GM23338 (cell line): ENCODE results near the gene MYO5C. TPM values are rescaled to one million over a fixed set of nuclear protein-coding genes. Genes with fewer than 3 reads are reported as not detected.

Experiments
- ATAC-seq: fragments of 200-7000 bp; cut with Tn5 transposase; 3 replicates; pipeline ENCODE4 v1.9.1; 2020
- DNase-seq: peaks from one replicate; pipeline ENCODE4 v3.0.0-alpha.2; 2015; ENCODE audit warnings: low spot score
- H2AFZ ChIP-seq: fragments of 200-600 bp; sonication (generic); 2 replicates; pipeline ENCODE4 v1.8.0; 2016; ENCODE audit warnings: antibody characterized with exemption, mild to moderate bottlenecking, moderate library complexity
- H3F3A ChIP-seq: fragments of 200-600 bp; sonication (generic); replicated peaks from 2 replicates; pipeline ENCODE4 v1.8.0; 2017; ENCODE audit warnings: antibody characterized with exemption, mixed run types, low read depth
- H3K27ac ChIP-seq: fragments of 200-600 bp; sonication (generic); 2 replicates; pipeline ENCODE4 v1.6.1; 2016; ENCODE audit warnings: low read depth
- H3K27me3 ChIP-seq: fragments of 200-600 bp; sonication (generic); 2 replicates; pipeline ENCODE4 v1.8.0; 2016; ENCODE audit warnings: mild to moderate bottlenecking, mixed run types, moderate library complexity; ENCODE audit not compliant: insufficient read depth
- H3K36me3 ChIP-seq: fragments of 200-600 bp; sonication (generic); 2 replicates; pipeline ENCODE4 v1.8.0; 2016; ENCODE audit warnings: mild to moderate bottlenecking; ENCODE audit not compliant: insufficient read depth
- H3K4me1 ChIP-seq: fragments of 200-600 bp; sonication (generic); 2 replicates; pipeline ENCODE4 v1.8.0; 2016; ENCODE audit warnings: mild to moderate bottlenecking, moderate library complexity; ENCODE audit not compliant: insufficient read depth
- H3K4me2 ChIP-seq: fragments of 200-600 bp; sonication (generic); 2 replicates; pipeline ENCODE4 v1.7.1; 2017; ENCODE audit warnings: mixed run types
- H3K4me3 ChIP-seq: fragments of 200-600 bp; sonication (generic); 2 replicates; pipeline ENCODE4 v1.6.1; 2016; ENCODE audit warnings: mixed run types
- H3K79me2 ChIP-seq: fragments of 200-600 bp; sonication (generic); replicated peaks from 2 replicates; pipeline ENCODE4 v1.8.0; 2017; ENCODE audit warnings: mild to moderate bottlenecking; ENCODE audit not compliant: insufficient read depth
- H3K9me2 ChIP-seq: fragments of 200-600 bp; sonication (generic); 2 replicates; pipeline ENCODE4 v1.8.0; 2017; ENCODE audit not compliant: insufficient read depth
- H4K20me1 ChIP-seq: fragments of 200-600 bp; sonication (generic); replicated peaks from 2 replicates; pipeline ENCODE4 v1.8.0; 2017; ENCODE audit warnings: mild to moderate bottlenecking; ENCODE audit not compliant: insufficient read depth
- H3K27ac Mint-ChIP-seq: 2 replicates; pipeline ENCODE4 v1.8.0; 2020; ENCODE audit warnings: inconsistent platforms, mild to moderate bottlenecking, moderate library complexity, mixed read lengths
- H3K27me3 Mint-ChIP-seq: 3 replicates; pipeline ENCODE4 v1.8.0; 2022; ENCODE audit warnings: low read depth, mild to moderate bottlenecking, moderate library complexity, mixed read lengths, inconsistent platforms; ENCODE audit not compliant: insufficient read depth, poor library complexity
- H3K36me3 Mint-ChIP-seq: 3 replicates; pipeline ENCODE4 v1.8.0; 2021; ENCODE audit warnings: low read depth, mild to moderate bottlenecking, inconsistent platforms, moderate library complexity, mixed read lengths
- H3K4me1 Mint-ChIP-seq: 3 replicates; pipeline ENCODE4 v1.8.0; 2020; ENCODE audit warnings: mild to moderate bottlenecking, inconsistent platforms, mixed read lengths
- H3K4me3 Mint-ChIP-seq: 3 replicates; pipeline ENCODE4 v1.8.0; 2021; ENCODE audit warnings: moderate library complexity, mild to moderate bottlenecking, inconsistent platforms, mixed read lengths
- H3K9me3 Mint-ChIP-seq: 3 replicates; pipeline ENCODE4 v1.8.0; 2020; ENCODE audit warnings: moderate library complexity, mild to moderate bottlenecking, inconsistent platforms, mixed read lengths
- CREB1 ChIP-seq: fragments of 250-450 bp; sonication (Bioruptor Pico); IDR thresholded peaks from 2 replicates; pipeline ENCODE4 v1.5.0; 2020; ENCODE audit warnings: low read depth, mild to moderate bottlenecking, moderate library complexity
- CTCF ChIP-seq, 2 experiments: fragments of 200-600 bp in 1 of 2; sonication (generic) in 1 of 2; conservative IDR thresholded peaks; 2 replicates each; pipeline versions ENCODE4 v1.5.1 to v1.6.1; 2016 to 2017; ENCODE audit warnings: antibody characterized with exemption in 2 of 2, low read depth in 2 of 2, mild to moderate bottlenecking in 2 of 2, moderate library complexity in 1 of 2
- ETS1 ChIP-seq: IDR thresholded peaks from 2 replicates; pipeline ENCODE4 v1.6.1; 2016; ENCODE audit warnings: antibody characterized with exemption
- EZH2 ChIP-seq: fragments of 200-600 bp; sonication (generic); IDR thresholded peaks from one replicate; pipeline ENCODE4 v1.8.0; 2017; ENCODE audit warnings: antibody characterized with exemption, mild to moderate bottlenecking, low read depth; ENCODE audit not compliant: unreplicated experiment
- EZH2phosphoT487 ChIP-seq: fragments of 200-600 bp; sonication (generic); IDR thresholded peaks from one replicate; pipeline ENCODE4 v1.8.1; 2018; ENCODE audit warnings: antibody characterized with exemption; ENCODE audit not compliant: unreplicated experiment
- JUNB ChIP-seq: IDR thresholded peaks from one replicate; pipeline ENCODE4 v1.6.1; 2016; ENCODE audit warnings: antibody characterized with exemption; ENCODE audit not compliant: unreplicated experiment
- NANOG ChIP-seq: IDR thresholded peaks from 2 replicates; pipeline ENCODE4 v1.6.1; 2016; ENCODE audit warnings: antibody characterized with exemption, borderline replicate concordance
- POLR2AphosphoS5 ChIP-seq: IDR thresholded peaks from 2 replicates; pipeline ENCODE4 v1.6.1; 2016; ENCODE audit warnings: antibody characterized with exemption, low read depth
- REST ChIP-seq: IDR thresholded peaks from one replicate; pipeline ENCODE4 v1.6.1; 2018; ENCODE audit warnings: antibody characterized with exemption; ENCODE audit not compliant: unreplicated experiment
- STAT1 ChIP-seq: IDR thresholded peaks from one replicate; pipeline ENCODE4 v1.6.1; 2016; ENCODE audit warnings: antibody characterized with exemption; ENCODE audit not compliant: unreplicated experiment
- ZNF114 ChIP-seq: fragments of 250-450 bp; sonication (Bioruptor Pico); IDR thresholded peaks from 2 replicates; pipeline ENCODE4 v1.5.0; 2020; ENCODE audit warnings: mild to moderate bottlenecking, moderate library complexity
- ZNF331 ChIP-seq: fragments of 250-450 bp; sonication (Bioruptor Pico); IDR thresholded peaks from 2 replicates; pipeline ENCODE4 v1.5.0; 2020; ENCODE audit warnings: low read depth, mild to moderate bottlenecking, moderate library complexity
- ZNF462 ChIP-seq: fragments of 250-450 bp; sonication (Bioruptor Pico); IDR thresholded peaks from 2 replicates; pipeline ENCODE4 v1.5.0; 2020; ENCODE audit warnings: mild to moderate bottlenecking, moderate library complexity
- polyA plus RNA-seq: library from polyadenylated mRNA; unstranded; fragments of >200 nt; fragmentation: Nextera tagmentation; extraction: Ambion mirVana; gene quantifications from 2 replicates; pipeline ENCODE4 v1.2.1, GENCODE V29; 2016
- total RNA-seq: library from RNA; depleted of rRNA; stranded (reverse); fragments of >200 nt; shearing (Covaris generic); gene quantifications from 2 replicates; pipeline ENCODE4 v1.2.3, GENCODE V29; 2014

The MYO5C gene
- total and polyA plus RNA-seq, 2 experiments from 2014 or later: 7.9 to 28.8 TPM

- Histone ChIP-seq H3K4me3 (no peak overlapping the region), H3K36me3 (no peaks in the 10 kb centered on the region), H3K9me2 (no peaks in the 10 kb centered on the region), H3K27ac (no peak overlapping the region), H3K4me2 (no peak overlapping the region), H3K79me2 (no peaks in the 10 kb centered on the region), H3F3A (no peaks in the 10 kb centered on the region), H3K4me1 (no peaks in the 10 kb centered on the region), H2AFZ (no peak overlapping the region), H3K27me3 (no peaks in the 10 kb centered on the region), H4K20me1 (no peaks in the 10 kb centered on the region)
- Mint-ChIP-seq H3K4me1 (no peaks in the 10 kb centered on the region), H3K27me3 (no peaks in the 10 kb centered on the region), H3K27ac (no peak overlapping the region), H3K36me3 (peaks cover 19% of the 10 kb centered on the region), H3K4me3 (no peak overlapping the region), H3K9me3 (no peaks in the 10 kb centered on the region)
- no peak for TF ChIP-seq POLR2AphosphoS5
- TF ChIP-seq ZNF114: no peak
- no peak for TF ChIP-seq EZH2phosphoT487
- no peak for TF ChIP-seq NANOG
- no peak for TF ChIP-seq EZH2
- no peak for TF ChIP-seq ETS1
- no peak for TF ChIP-seq CTCF (conservative IDR thresholded peaks at IDR 0.05; ENCODE audit: low read depth in 2 of 2)
- no peak for TF ChIP-seq JUNB
- TF ChIP-seq ZNF462 (CRISPR knock-in tag): no peak
- TF ChIP-seq CREB1 (CRISPR knock-in tag): no peak
- TF ChIP-seq REST: no peak
- no peak for TF ChIP-seq ZNF331 (CRISPR knock-in tag)
- no peak for TF ChIP-seq STAT1
- no peak for ATAC-seq
- DNase-seq: no peak
These were observed 96.3 kb downstream of the MYO5C start for GRCh38 chr15:52199271-52199670.
